Activated T-cell treated with anti-CD3 and anti-CD28 coated beads, Interleukin-2, amount 50 U/mL, for 48 hours (primary cell): ENCODE data around the gene CACNA1I.

Experiments
- DNase-seq, 2 experiments: peaks; one replicate each; pipeline ENCODE4 v3.0.0-alpha.2; 2020

Gene CACNA1I

GRCh38 chr22:39627208-39627607 is 56.7 kb downstream of the CACNA1I start:
- DNase-seq, result no peak

- no peak for DNase-seq
Observed at GRCh38 chr22:39627865-39628562, 57.5 kb downstream of the CACNA1I start.

- DNase-seq, result no peak
Observed at GRCh38 chr22:39628563-39629080, 58.1 kb downstream of the CACNA1I start.

- no peak for DNase-seq
Observed at GRCh38 chr22:39629851-39630250, 59.3 kb downstream of the CACNA1I start.

GRCh38 chr22:39630721-39631120 is 60.2 kb downstream of the CACNA1I start:
- no peak for DNase-seq

- DNase-seq, result no peak
Observed at GRCh38 chr22:39631381-39632286, 61.1 kb downstream of the CACNA1I start.

GRCh38 chr22:39634530-39635405 is 64.2 kb downstream of the CACNA1I start:
- peak; percentile 54 to 66 for DNase-seq

GRCh38 chr22:39635719-39636118 is 65.2 kb downstream of the CACNA1I start:
- DNase-seq, result no peak

GRCh38 chr22:39638958-39639357 is 68.4 kb downstream of the CACNA1I start:
- no peak for DNase-seq

- DNase-seq, result no peak
Observed at GRCh38 chr22:39641660-39642310, 71.2 kb downstream of the CACNA1I start.

- DNase-seq, result no peak
Observed at GRCh38 chr22:39643311-39644083, 72.9 kb downstream of the CACNA1I start.

- DNase-seq, result no peak
Observed at GRCh38 chr22:39645532-39645931, 75.0 kb downstream of the CACNA1I start.

- no peak for DNase-seq
Observed at GRCh38 chr22:39646398-39647063, 76.0 kb downstream of the CACNA1I start.

GRCh38 chr22:39647836-39648629 is 77.5 kb downstream of the CACNA1I start:
- no peak for DNase-seq

GRCh38 chr22:39648630-39648950 is 78.0 kb downstream of the CACNA1I start:
- no peak for DNase-seq

- DNase-seq, result no peak
Observed at GRCh38 chr22:39649500-39650089, 79.0 kb downstream of the CACNA1I start.

- no peak for DNase-seq
Observed at GRCh38 chr22:39651053-39651996, 80.8 kb downstream of the CACNA1I start.

- DNase-seq, result no peak
Observed at GRCh38 chr22:39652990-39653786, 82.6 kb downstream of the CACNA1I start.
